NCI-H2196 (cell line): ENCODE results near the gene NKAIN4.

ENCODE experiments used
- DNase-seq: peaks from one replicate; lab custom pipeline; 2025; ENCODE audit not compliant: unreplicated experiment; lab: John Stamatoyannopoulos, UW

NKAIN4 gene

GRCh38 chr20:63254232-63254605, at the start of gene NKAIN4:
Gene NKAIN4 (minus strand): TSS chr20:63254463. CDS start chr20:63254450, 13 bp downstream.
- no peak for DNase-seq

GRCh38 chr20:63303095-63303666, 48.9 kb upstream of the NKAIN4 start:
- DNase-seq = no peak

GRCh38 chr20:63301671-63302070, 47.4 kb upstream of the NKAIN4 start:
- no peak for DNase-seq

GRCh38 chr20:63298731-63299312, 44.6 kb upstream of the NKAIN4 start:
- no peak for DNase-seq

- DNase-seq = no peak
Observed at GRCh38 chr20:63297796-63298572, 43.7 kb upstream of the NKAIN4 start.

GRCh38 chr20:63297371-63297781, 43.1 kb upstream of the NKAIN4 start:
- DNase-seq = no peak

GRCh38 chr20:63296531-63297299, 42.5 kb upstream of the NKAIN4 start:
- no peak for DNase-seq

- DNase-seq = no peak
Observed at GRCh38 chr20:63295846-63296245, 41.6 kb upstream of the NKAIN4 start.

GRCh38 chr20:63295422-63295821, 41.2 kb upstream of the NKAIN4 start:
- DNase-seq = no peak

GRCh38 chr20:63295018-63295417, 40.8 kb upstream of the NKAIN4 start:
- DNase-seq = no peak

GRCh38 chr20:63294536-63294900, 40.3 kb upstream of the NKAIN4 start:
- no peak for DNase-seq

- DNase-seq = no peak
Observed at GRCh38 chr20:63293871-63294535, 39.7 kb upstream of the NKAIN4 start.

GRCh38 chr20:63293456-63293855, 39.2 kb upstream of the NKAIN4 start:
- no peak for DNase-seq

GRCh38 chr20:63292904-63293303, 38.6 kb upstream of the NKAIN4 start, which contains the start of gene COL20A1:
Gene COL20A1 (plus strand): TSS chr20:63293186. CDS start chr20:63295108, 1,922 bp downstream.
- no peak for DNase-seq

- no peak for DNase-seq
Observed at GRCh38 chr20:63292292-63292701, 38.0 kb upstream of the NKAIN4 start.

GRCh38 chr20:63291811-63292210, 37.5 kb upstream of the NKAIN4 start:
- no peak for DNase-seq

GRCh38 chr20:63290677-63291472, 36.6 kb upstream of the NKAIN4 start:
- peak; percentile 35 for DNase-seq

- no peak for DNase-seq
Observed at GRCh38 chr20:63290136-63290676, 35.9 kb upstream of the NKAIN4 start.

GRCh38 chr20:63289311-63290135, 35.3 kb upstream of the NKAIN4 start:
- DNase-seq = no peak
